GM19025 (cell line): ENCODE data around the gene NDRG3.
"Not testable (repeated sequence)": the region's sequence is repeated elsewhere in the genome, so short reads cannot be mapped to it uniquely, and the experiment has no call there.

Source experiments
- ATAC-seq: cut with Tn5 transposase; IDR thresholded peaks from one replicate; pipeline ENCODE4 v1.9.1; 2021; ENCODE audit warnings: mild to moderate bottlenecking, low read depth, moderate library complexity; ENCODE audit not compliant: unreplicated experiment

The NDRG3 gene

DNA sequence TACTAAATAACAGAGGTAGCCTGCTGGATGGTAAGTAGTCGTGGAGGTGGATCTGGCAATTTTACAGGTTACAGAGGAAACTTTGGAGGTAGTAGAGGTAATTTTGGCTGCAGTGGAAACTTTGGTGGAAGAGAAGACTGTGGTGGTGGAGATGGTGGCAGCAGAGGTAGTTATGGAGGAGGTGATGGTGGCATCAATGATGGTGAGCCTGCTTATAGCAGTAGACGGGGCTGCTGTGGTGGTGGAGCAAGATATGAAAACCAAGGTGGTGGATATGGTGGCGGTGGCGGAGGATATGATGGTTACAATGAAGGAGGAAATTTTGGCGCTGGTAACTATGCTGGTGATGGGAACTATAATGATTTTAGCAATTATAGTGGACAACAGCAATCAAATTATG lies 125.0 kb downstream of the NDRG3 start:
- ATAC-seq, result no peak

- no peak for ATAC-seq
These were observed 130.9 kb downstream of the NDRG3 start for GRCh38 chr20:36614781-36615557.

DNA sequence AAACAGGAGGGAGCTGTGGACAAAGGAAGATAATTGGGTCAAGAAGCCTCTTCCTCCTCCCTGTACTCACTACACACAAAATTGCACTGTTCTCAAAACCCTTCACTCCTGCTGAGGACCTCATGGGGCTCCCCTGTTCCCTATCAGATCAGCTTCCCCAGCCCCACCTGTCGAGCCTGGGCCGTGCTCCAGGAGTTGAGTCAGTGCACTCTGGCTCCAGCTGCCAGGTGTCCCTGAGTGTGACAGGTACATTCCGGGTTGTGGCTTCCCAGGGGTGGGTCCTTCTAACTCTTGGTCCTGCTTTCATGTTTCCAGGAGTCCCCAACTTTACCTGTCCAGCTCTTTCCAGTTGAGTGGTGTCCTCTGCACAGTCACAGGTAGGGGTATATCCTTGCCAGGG lies 131.9 kb downstream of the NDRG3 start:
- ATAC-seq, result no peak

- no peak for ATAC-seq
These were observed 134.3 kb downstream of the NDRG3 start for GRCh38 chr20:36611625-36612024.

GRCh38 chr20:36608388-36608728 lies 137.5 kb downstream of the NDRG3 start:
- not testable (repeated sequence) for ATAC-seq

DNA sequence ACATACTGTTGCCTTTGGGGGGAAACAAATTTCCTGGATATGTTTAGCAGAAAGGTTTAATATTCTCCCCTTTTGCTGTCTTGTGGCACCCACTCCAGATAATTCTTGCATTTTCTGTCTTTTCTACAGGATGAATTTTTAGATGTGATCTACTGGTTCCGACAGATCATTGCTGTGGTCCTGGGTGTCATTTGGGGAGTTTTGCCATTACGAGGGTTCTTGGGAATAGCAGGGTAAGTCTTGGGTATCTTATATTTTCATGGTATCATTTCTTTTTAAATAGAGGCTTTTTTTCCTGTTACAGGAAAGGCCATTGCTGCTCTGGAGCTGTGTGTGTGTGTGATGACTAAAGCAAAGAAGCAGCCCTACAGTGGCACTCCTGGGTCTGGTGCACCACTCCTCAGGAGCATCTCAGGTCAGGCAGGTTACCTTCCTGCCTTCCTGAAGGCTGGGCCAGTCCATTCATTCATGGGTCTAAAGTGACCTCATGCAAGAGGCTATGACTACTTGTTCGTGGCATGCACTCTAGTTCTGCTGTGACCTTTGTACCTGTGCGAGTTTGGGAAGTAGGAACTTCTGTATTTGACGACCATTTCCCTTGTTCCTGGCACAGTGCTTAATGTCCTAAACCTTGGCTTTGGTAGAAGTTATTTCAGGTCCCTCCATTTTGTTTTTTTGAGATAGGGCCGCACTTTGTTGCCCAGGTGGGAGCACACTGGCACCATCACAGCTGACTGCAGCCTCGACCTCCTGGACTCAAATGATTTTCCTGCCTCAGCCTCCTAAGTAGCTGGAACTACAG lies 138.1 kb downstream of the NDRG3 start:
- ATAC-seq, result no peak

GRCh38 chr20:36606158-36607066 lies 139.5 kb downstream of the NDRG3 start:
- ATAC-seq, result no peak

DNA sequence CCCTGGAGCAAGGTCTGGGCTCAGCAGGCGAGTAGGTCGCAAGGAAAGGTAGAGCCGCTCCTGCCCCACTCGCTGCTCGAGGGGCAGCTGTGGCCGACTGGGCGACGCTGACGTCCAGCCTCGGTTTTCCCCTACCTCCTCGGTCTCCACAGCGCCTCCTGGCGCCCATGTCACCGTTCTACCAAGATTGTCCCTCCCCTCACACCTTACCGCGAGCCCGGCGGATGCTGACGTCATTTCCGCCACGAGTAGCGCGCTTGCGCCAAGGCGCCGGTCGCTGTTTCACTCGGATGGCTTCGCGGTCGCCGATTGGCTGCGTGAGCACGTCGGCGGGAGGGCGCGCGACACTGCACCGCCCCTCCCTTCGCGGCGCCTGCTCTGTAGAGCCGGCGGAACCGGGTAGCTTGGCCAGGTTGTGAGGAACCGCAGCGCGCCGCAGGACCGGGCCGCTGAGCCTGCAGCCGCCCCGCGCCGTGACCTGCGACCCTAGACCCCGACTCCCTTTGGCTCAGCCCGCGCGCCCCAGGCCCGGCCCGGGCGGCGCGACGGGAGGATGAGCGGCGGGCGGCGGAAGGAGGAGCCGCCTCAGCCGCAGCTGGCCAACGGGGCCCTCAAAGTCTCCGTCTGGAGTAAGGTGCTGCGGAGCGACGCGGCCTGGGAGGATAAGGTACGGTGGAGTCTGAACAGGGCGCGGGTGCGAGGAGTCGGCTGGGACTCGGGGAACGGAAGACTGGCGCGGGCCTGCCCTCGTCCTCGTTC lies 140.3 kb downstream of the NDRG3 start, which contains the start of gene RAB5IF:
TSS of gene RAB5IF (plus strand) at position 381 of the 759 bp plus-strand sequence. CDS start at position 554, 173 bp downstream.
- peak; percentile 86 for ATAC-seq

DNA sequence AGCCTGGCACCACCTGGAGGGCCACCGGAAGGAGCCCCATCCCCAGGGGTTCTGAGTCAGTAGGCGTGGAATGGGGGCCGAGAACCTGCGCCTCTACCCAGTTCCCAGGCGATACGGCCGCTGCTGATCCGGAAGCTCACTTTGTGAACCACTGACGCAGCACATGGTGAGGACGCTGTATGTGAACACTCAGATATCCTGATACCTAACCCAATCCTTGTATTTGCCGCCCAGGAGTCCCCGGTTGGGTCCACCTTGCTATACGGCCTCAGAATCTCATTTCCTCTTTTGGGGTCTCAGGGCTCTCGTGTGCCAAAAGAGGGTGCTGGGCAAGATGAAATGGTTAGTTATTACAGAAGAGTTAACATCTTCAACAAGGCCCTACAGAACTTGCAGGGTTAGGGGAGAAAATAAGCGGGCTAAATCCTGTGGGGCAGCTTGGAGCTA lies 140.9 kb downstream of the NDRG3 start:
- ATAC-seq, result peak; percentile 23
